Neural progenitor cell (in vitro differentiated cells): Measurements from ENCODE around the gene CXCL12. TPM values are rescaled to one million over a fixed set of nuclear protein-coding genes. Genes with fewer than 3 reads are reported as not detected.

ENCODE experiments used
- DNase-seq: peaks from one replicate; pipeline ENCODE4 v3.0.0-alpha.2; 2016; ENCODE audit warnings: low spot score
- H2AFZ ChIP-seq: fragments of 200-600 bp; sonication (generic); replicated peaks from 2 replicates; pipeline ENCODE4 v1.6.1; 2016; ENCODE audit warnings: antibody characterized with exemption
- H3F3A ChIP-seq: fragments of 200-600 bp; sonication (generic); 2 replicates; pipeline ENCODE4 v1.6.1; 2016; ENCODE audit warnings: antibody characterized with exemption, low read depth
- H3K27ac ChIP-seq: fragments of 200-600 bp; sonication (generic); 2 replicates; pipeline ENCODE4 v1.5.1; 2016; ENCODE audit warnings: mild to moderate bottlenecking
- H3K27me3 ChIP-seq: fragments of 200-600 bp; sonication (generic); 2 replicates; pipeline ENCODE4 v1.6.1; 2016; ENCODE audit warnings: mild to moderate bottlenecking, moderate library complexity
- H3K36me3 ChIP-seq: fragments of 200-600 bp; sonication (generic); 2 replicates; pipeline ENCODE4 v1.5.1; 2016
- H3K4me1 ChIP-seq: fragments of 200-600 bp; sonication (generic); 2 replicates; pipeline ENCODE4 v1.6.1; 2016; ENCODE audit warnings: mixed run types
- H3K4me2 ChIP-seq: fragments of 200-600 bp; sonication (generic); 2 replicates; pipeline ENCODE4 v1.6.1; 2016
- H3K4me3 ChIP-seq: fragments of 200-600 bp; sonication (generic); 2 replicates; pipeline ENCODE4 v1.5.1; 2016
- H3K79me2 ChIP-seq: fragments of 200-600 bp; sonication (generic); 2 replicates; pipeline ENCODE4 v1.6.1; 2016; ENCODE audit warnings: low read depth
- H3K9ac ChIP-seq: fragments of 200-600 bp; sonication (generic); 2 replicates; pipeline ENCODE4 v1.6.1; 2016
- H3K9me3 ChIP-seq: fragments of 200-600 bp; sonication (generic); 2 replicates; pipeline ENCODE4 v1.5.1; 2016; ENCODE audit warnings: low read depth
- H4K20me1 ChIP-seq: fragments of 200-600 bp; sonication (generic); 2 replicates; pipeline ENCODE4 v1.6.1; 2016; ENCODE audit warnings: low read depth
- H3K27ac Mint-ChIP-seq: 3 replicates; pipeline ENCODE4 v1.8.0; 2021; ENCODE audit warnings: mixed read lengths
- H3K27me3 Mint-ChIP-seq: 2 replicates; pipeline ENCODE4 v1.8.0; 2022; ENCODE audit warnings: low read depth, mild to moderate bottlenecking, inconsistent platforms, moderate library complexity, mixed read lengths; ENCODE audit not compliant: insufficient read depth
- H3K36me3 Mint-ChIP-seq: 3 replicates; pipeline ENCODE4 v1.8.0; 2021; ENCODE audit warnings: mixed read lengths
- H3K4me1 Mint-ChIP-seq: 3 replicates; pipeline ENCODE4 v1.8.0; 2021; ENCODE audit warnings: mixed read lengths
- H3K4me3 Mint-ChIP-seq: 3 replicates; pipeline ENCODE4 v1.8.0; 2021; ENCODE audit warnings: mild to moderate bottlenecking, moderate library complexity, mixed read lengths
- H3K9me3 Mint-ChIP-seq: 3 replicates; pipeline ENCODE4 v1.8.0; 2020; ENCODE audit warnings: mixed read lengths
- EZH2 ChIP-seq: fragments of 200-600 bp; sonication (generic); IDR thresholded peaks from 2 replicates; pipeline ENCODE4 v1.6.1; 2017; ENCODE audit warnings: antibody characterized with exemption, mild to moderate bottlenecking, moderate library complexity
- EZH2phosphoT487 ChIP-seq: fragments of 200-600 bp; sonication (generic); IDR thresholded peaks from 2 replicates; pipeline ENCODE4 v1.6.1; 2017; ENCODE audit warnings: antibody characterized with exemption
- total RNA-seq: library from RNA; depleted of rRNA; stranded (reverse); fragments of >200 nt; gene quantifications from 2 replicates; pipeline ENCODE4 v1.2.3, GENCODE V29; 2015; ENCODE audit warnings: low replicate concordance
- TF ChIP-seq, protein P1 (sequence below): fragments of 200-600 bp; sonication (generic); IDR thresholded peaks from 2 replicates; pipeline ENCODE4 v1.5.1; 2017; ENCODE audit warnings: antibody characterized with exemption, mild to moderate bottlenecking

The CXCL12 gene
- total RNA-seq, 1 donor from 2014 or later, result 0.09 TPM

DNA sequence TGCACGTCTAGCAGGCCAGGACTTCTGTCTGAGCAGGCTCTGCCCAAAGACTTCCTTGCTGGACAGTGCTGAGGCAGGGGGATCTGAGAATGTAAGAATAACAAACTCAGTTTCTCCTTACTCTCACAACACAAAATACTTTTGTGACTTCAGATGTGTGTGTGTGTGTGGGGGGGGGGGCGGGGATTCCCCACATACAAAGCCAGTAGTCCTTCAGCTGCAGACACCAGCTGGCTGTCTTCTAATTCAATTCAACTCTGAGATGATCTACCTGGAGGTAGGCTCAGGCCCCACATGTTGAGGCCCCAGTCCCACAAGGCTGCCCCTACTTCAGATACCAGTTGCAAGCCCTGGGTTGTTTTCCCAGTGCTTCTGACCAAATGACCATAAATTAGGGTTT lies 4.7 kb upstream of the CXCL12 start:
- Histone ChIP-seq H3K4me1 (peaks cover 10% of the 10 kb centered on the region), H3K4me2 (no peak overlapping the region), H3K27ac (no peak overlapping the region), H3K36me3 (no peaks in the 10 kb centered on the region), H3K4me3 (no peak overlapping the region), H3K9me3 (no peaks in the 10 kb centered on the region), H3K9ac (no peak overlapping the region), H4K20me1 (peaks cover 5% of the 10 kb centered on the region), H3K79me2 (no peaks in the 10 kb centered on the region), H2AFZ (no peak overlapping the region), H3K27me3 (peaks cover 35% of the 10 kb centered on the region), H3F3A (no peaks in the 10 kb centered on the region)
- TF ChIP-seq EZH2phosphoT487 (no peak), EZH2 (no peak)
- Mint-ChIP-seq H3K36me3 (no peaks in the 10 kb centered on the region), H3K27ac (no peak overlapping the region), H3K9me3 (no peaks in the 10 kb centered on the region), H3K27me3 (peaks cover 6% of the 10 kb centered on the region), H3K4me1 (peaks cover 2% of the 10 kb centered on the region), H3K4me3 (no peak overlapping the region)
- DNase-seq, result no peak

DNA sequence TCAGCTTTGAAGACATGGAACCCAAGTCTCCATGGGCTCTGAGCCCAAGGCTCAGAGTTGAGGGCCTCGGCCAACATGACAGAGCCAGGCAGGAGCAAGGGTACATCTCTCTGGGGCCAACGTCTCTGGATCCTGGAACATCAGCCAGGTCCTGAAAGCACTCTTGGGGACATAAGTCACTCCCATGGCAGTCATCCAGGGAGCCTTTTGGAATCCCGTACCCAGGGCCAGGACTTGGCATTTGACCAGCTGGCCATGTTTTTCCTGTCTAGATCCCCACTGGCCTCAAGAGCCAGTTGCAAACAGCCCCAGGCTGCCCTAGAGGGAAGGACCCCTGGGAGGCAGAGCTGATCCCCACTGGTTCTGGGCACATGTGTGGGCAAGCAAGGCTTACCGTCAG lies 4.3 kb upstream of the CXCL12 start:
- Histone ChIP-seq H3K27ac (no peak overlapping the region), H3K9ac (no peak overlapping the region), H4K20me1 (peaks cover 8% of the 10 kb centered on the region), H2AFZ (no peak overlapping the region), H3K9me3 (no peaks in the 10 kb centered on the region), H3K36me3 (no peaks in the 10 kb centered on the region), H3F3A (no peaks in the 10 kb centered on the region), H3K4me2 (no peak overlapping the region), H3K4me1 (peaks cover 13% of the 10 kb centered on the region), H3K79me2 (no peaks in the 10 kb centered on the region), H3K27me3 (peaks cover 39% of the 10 kb centered on the region), H3K4me3 (no peak overlapping the region)
- TF ChIP-seq EZH2phosphoT487, result no peak
- TF ChIP-seq, protein P1, sequence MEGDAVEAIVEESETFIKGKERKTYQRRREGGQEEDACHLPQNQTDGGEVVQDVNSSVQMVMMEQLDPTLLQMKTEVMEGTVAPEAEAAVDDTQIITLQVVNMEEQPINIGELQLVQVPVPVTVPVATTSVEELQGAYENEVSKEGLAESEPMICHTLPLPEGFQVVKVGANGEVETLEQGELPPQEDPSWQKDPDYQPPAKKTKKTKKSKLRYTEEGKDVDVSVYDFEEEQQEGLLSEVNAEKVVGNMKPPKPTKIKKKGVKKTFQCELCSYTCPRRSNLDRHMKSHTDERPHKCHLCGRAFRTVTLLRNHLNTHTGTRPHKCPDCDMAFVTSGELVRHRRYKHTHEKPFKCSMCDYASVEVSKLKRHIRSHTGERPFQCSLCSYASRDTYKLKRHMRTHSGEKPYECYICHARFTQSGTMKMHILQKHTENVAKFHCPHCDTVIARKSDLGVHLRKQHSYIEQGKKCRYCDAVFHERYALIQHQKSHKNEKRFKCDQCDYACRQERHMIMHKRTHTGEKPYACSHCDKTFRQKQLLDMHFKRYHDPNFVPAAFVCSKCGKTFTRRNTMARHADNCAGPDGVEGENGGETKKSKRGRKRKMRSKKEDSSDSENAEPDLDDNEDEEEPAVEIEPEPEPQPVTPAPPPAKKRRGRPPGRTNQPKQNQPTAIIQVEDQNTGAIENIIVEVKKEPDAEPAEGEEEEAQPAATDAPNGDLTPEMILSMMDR, result no peak
- no peak for TF ChIP-seq EZH2
- Mint-ChIP-seq H3K27ac (no peak overlapping the region), H3K9me3 (no peaks in the 10 kb centered on the region), H3K27me3 (peaks cover 6% of the 10 kb centered on the region), H3K4me1 (peaks cover 2% of the 10 kb centered on the region), H3K36me3 (no peaks in the 10 kb centered on the region), H3K4me3 (no peak overlapping the region)
- no peak for DNase-seq

DNA sequence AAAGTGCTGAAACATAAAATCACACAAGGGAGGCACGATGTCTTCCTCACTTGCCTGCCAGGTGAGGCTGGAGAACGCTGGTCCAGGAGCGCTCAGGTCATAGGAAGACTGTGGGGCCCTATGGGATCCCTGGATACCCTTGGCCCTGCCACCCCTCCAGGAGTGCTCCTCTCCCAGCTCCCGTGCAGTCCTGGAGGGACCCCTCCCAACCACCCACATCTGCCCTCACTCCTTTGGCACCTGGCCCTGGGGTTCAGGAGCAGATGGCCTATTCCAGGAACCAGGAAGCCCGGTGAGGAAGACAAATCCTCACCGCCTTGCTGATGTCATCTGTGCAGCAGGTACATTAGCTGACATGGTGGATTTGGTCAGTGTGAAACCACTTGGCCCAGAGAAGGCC lies 3.7 kb upstream of the CXCL12 start:
- Histone ChIP-seq H3K4me1 (peaks cover 15% of the 10 kb centered on the region), H3K4me2 (no peak overlapping the region), H3K4me3 (no peak overlapping the region), H3K9me3 (no peaks in the 10 kb centered on the region), H2AFZ (no peak overlapping the region), H3K27me3 (peaks cover 44% of the 10 kb centered on the region), H3K79me2 (no peaks in the 10 kb centered on the region), H3K27ac (no peak overlapping the region), H3K9ac (no peak overlapping the region), H3F3A (peaks cover 3% of the 10 kb centered on the region), H3K36me3 (no peaks in the 10 kb centered on the region), H4K20me1 (peaks cover 13% of the 10 kb centered on the region)
- H3K27me3 Mint-ChIP-seq, result peaks cover 11% of the 10 kb centered on the region
- TF ChIP-seq, protein P1, result no peak
- TF ChIP-seq EZH2phosphoT487 (no peak), EZH2 (no peak)
- no peaks in the 10 kb centered on the region for H3K36me3 Mint-ChIP-seq
- H3K9me3 Mint-ChIP-seq, result no peaks in the 10 kb centered on the region
- peaks cover 6% of the 10 kb centered on the region for H3K4me1 Mint-ChIP-seq
- H3K4me3 Mint-ChIP-seq, result no peak overlapping the region
- DNase-seq, result no peak
- H3K27ac Mint-ChIP-seq, result no peak overlapping the region

DNA sequence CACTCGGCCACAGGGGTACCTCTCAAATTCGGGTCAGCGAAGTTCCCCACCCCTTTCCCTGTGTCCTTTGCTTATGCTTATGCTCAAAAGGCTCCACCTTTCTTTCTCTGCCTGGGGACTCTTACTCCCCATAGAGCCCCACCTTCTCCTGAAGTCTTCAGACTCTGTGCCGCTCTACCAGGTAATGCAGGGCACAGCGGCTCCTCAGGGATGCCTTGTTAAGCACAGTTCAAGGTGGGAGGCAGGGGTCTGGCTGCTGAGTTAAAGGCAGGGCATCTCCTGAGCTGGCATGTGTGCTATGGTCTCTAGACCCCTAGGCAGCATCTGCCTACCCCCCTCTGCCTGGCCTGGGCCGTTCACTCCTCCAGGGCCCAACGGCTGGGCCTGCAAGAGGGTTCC lies 3.0 kb upstream of the CXCL12 start:
- no peak overlapping the region for H3K4me2 ChIP-seq
- Mint-ChIP-seq H3K36me3 (no peaks in the 10 kb centered on the region), H3K4me1 (peaks cover 13% of the 10 kb centered on the region), H3K27me3 (peaks cover 18% of the 10 kb centered on the region), H3K9me3 (peaks cover 2% of the 10 kb centered on the region), H3K4me3 (no peak overlapping the region), H3K27ac (no peak overlapping the region)
- no peaks in the 10 kb centered on the region for H3K36me3 ChIP-seq
- H3K4me3 ChIP-seq, result no peak overlapping the region
- peaks cover 19% of the 10 kb centered on the region for H4K20me1 ChIP-seq
- no peak overlapping the region for H3K9ac ChIP-seq
- no peaks in the 10 kb centered on the region for H3K79me2 ChIP-seq
- peaks cover 52% of the 10 kb centered on the region for H3K27me3 ChIP-seq
- no peak overlapping the region for H3K27ac ChIP-seq
- no peak for DNase-seq
- no peak overlapping the region for H2AFZ ChIP-seq
- H3F3A ChIP-seq, result peaks cover 11% of the 10 kb centered on the region
- peaks cover 23% of the 10 kb centered on the region for H3K4me1 ChIP-seq
- no peak for TF ChIP-seq EZH2
- TF ChIP-seq, protein P1, result no peak
- TF ChIP-seq EZH2phosphoT487, result no peak
- H3K9me3 ChIP-seq, result no peaks in the 10 kb centered on the region
